ENCODE measurements around the gene SSPN. TPM values are rescaled to one million over a fixed set of nuclear protein-coding genes. Genes with fewer than 3 reads are reported as not detected.

Gene SSPN, protein sequence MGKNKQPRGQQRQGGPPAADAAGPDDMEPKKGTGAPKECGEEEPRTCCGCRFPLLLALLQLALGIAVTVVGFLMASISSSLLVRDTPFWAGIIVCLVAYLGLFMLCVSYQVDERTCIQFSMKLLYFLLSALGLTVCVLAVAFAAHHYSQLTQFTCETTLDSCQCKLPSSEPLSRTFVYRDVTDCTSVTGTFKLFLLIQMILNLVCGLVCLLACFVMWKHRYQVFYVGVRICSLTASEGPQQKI
- 10 to 100 TPM in 3 of 4 donors, 1 to 10 TPM in 1; 4.5 to 19.0 (median 11.8) TPM for total RNA-seq

DNA sequence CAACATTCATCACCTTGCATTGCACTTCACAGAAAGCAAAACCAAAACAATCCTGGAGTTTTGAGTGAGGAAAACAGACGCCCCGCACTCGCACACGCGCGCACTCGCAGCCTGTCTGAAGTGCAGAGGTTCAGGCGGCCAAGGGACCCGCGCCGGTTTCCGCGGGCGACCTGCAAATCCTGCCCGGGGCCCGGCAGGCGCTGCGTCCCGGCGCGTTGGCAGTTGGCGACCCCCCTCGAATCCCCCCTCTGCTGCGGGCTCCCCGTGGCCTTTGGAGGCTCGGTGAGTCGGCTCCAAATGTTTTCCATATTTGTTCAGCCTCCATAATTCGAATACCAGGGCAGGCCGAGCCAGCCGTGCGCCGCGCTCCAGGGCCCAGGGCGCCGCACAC is at the start of gene SSPN:
Gene SSPN (plus strand): TSS at position 324 of the 391 bp plus-strand sequence. CDS start 100 bp downstream, outside the sequence.
- Histone ChIP-seq H3K27ac (peak within 1 kb of the TSS; percentile 87), H3K4me1 (peaks cover 35% of the 10 kb centered on the region), H3K27me3 (no peaks in the 10 kb centered on the region), H3K36me3 (no peaks in the 10 kb centered on the region), H3K4me3 (peak within 1 kb of the TSS; percentile 74), H3K9me3 (no peaks in the 10 kb centered on the region)
- WGBS: 1% methylated on average over 34 of the region's 35 CpGs
- DNase-seq (ENCODE audit: low spot score in 2 of 2): peak; percentile 80 to 86
- TF ChIP-seq EP300 (IDR thresholded peaks at IDR 0.05) (no peak), POLR2A (IDR thresholded peaks at IDR 0.05) (no peak), POLR2AphosphoS5 (IDR thresholded peaks at IDR 0.05) (no peak)
- TF ChIP-seq, protein P1, sequence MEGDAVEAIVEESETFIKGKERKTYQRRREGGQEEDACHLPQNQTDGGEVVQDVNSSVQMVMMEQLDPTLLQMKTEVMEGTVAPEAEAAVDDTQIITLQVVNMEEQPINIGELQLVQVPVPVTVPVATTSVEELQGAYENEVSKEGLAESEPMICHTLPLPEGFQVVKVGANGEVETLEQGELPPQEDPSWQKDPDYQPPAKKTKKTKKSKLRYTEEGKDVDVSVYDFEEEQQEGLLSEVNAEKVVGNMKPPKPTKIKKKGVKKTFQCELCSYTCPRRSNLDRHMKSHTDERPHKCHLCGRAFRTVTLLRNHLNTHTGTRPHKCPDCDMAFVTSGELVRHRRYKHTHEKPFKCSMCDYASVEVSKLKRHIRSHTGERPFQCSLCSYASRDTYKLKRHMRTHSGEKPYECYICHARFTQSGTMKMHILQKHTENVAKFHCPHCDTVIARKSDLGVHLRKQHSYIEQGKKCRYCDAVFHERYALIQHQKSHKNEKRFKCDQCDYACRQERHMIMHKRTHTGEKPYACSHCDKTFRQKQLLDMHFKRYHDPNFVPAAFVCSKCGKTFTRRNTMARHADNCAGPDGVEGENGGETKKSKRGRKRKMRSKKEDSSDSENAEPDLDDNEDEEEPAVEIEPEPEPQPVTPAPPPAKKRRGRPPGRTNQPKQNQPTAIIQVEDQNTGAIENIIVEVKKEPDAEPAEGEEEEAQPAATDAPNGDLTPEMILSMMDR (IDR thresholded peaks at IDR 0.05): no peak

DNA sequence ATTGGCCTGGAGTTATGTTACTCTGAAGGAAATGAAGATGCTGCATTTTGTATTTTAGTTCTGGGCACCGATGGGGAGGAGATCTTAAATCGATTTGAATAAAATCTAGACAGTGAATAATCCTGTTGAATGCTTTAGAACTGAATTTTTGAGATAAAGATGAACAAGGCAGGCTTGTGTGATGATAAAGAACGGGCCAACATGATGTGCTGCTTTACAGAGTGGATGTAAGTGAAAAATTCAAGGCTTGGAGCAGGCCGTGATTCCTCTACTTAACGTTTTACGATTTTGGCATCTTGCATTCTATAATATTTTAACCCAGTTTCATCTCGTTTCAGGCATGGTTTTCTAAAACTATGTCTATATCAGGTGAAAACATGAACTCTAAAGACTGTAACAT is 47.1 kb upstream of the SSPN start:
- Histone ChIP-seq H3K9me3 (no peaks in the 10 kb centered on the region), H3K4me3 (no peak overlapping the region), H3K27me3 (no peaks in the 10 kb centered on the region), H3K36me3 (no peaks in the 10 kb centered on the region), H3K27ac (no peak overlapping the region), H3K4me1 (peaks cover 12% of the 10 kb centered on the region)
- 84% methylated on average over 7 of the region's 7 CpGs for WGBS
- TF ChIP-seq EP300 (IDR thresholded peaks at IDR 0.05) (no peak), POLR2A (IDR thresholded peaks at IDR 0.05) (no peak), POLR2AphosphoS5 (IDR thresholded peaks at IDR 0.05) (no peak)
- TF ChIP-seq, protein P1 (IDR thresholded peaks at IDR 0.05): no peak
- DNase-seq (ENCODE audit: low spot score in 2 of 2): no peak

DNA sequence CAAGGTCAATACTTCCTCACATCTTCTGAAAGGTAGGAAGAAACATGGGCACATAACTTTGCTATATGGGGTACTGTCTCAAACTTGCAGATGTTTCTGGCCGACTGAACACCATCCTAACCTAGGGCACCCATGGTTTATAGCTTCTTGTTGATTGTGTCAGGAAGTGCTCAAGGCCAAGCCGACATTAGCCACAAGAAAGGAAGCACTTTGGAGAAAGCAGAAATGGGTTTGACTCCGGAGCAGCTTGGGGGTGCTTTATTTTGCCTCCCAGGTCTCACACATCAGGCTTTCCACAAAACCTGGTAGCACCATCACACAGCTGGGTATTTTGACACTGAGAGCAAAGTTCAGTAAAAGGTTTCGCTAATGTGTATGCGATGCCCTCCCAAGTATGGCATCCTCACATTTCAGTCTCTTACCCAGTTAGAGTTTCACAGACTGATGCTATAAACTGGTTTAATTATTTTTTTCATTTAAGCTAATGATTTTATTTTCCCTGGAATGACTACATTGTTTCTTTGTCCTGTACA is 45.3 kb upstream of the SSPN start:
- H3K4me1 ChIP-seq: peaks cover 17% of the 10 kb centered on the region
- H3K4me3 ChIP-seq: no peak overlapping the region
- no peaks in the 10 kb centered on the region for H3K27me3 ChIP-seq
- no peak overlapping the region for H3K27ac ChIP-seq
- H3K9me3 ChIP-seq: no peaks in the 10 kb centered on the region
- TF ChIP-seq POLR2AphosphoS5 (IDR thresholded peaks at IDR 0.05) (no peak), EP300 (IDR thresholded peaks at IDR 0.05) (no peak), POLR2A (IDR thresholded peaks at IDR 0.05) (no peak)
- TF ChIP-seq, protein P1 (IDR thresholded peaks at IDR 0.05): no peak
- no peaks in the 10 kb centered on the region for H3K36me3 ChIP-seq
- DNase-seq (ENCODE audit: low spot score in 2 of 2): no peak
- WGBS: 67% methylated on average over 5 of the region's 5 CpGs

DNA sequence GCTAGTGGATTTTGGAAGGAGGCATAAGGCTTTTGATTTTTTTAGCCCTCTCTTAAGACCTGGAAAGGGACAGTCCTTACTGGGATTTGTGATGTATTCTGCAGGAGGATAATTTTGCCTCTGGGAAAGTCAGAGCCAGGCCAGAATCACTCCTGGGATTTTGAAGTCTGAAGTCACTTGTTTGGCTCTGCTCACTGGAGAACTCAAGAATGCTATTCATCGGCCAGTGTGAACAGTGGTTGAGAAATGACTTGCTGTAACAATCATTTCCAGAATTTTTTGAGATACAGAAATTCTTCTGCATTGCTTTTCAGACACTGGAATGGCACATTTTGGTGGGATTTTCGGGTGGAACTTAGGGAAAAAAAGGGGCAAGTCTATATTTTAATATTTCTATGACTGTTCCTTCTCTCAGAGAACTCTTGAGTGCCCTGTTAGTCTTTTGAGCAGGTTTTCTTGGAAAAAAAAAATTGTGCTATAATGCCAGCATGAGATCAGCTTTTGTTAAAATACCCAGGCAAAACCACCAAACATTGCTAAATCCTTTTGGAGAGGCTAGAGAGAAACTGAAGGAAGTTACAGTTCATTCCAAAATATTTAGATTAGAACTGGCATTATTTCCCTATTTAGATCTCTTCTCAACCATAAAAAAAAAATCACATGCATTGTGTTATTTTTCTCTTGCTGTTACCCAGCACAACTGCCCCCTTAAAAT is 44.5 kb upstream of the SSPN start:
- 30% methylated on average over 2 of the region's 2 CpGs for WGBS
- TF ChIP-seq POLR2AphosphoS5 (IDR thresholded peaks at IDR 0.05) (no peak), EP300 (IDR thresholded peaks at IDR 0.05) (no peak), POLR2A (IDR thresholded peaks at IDR 0.05) (no peak)
- TF ChIP-seq, protein P1 (IDR thresholded peaks at IDR 0.05): no peak
- Histone ChIP-seq H3K36me3 (no peaks in the 10 kb centered on the region), H3K27ac (no peak overlapping the region), H3K27me3 (no peaks in the 10 kb centered on the region), H3K9me3 (no peaks in the 10 kb centered on the region), H3K4me3 (no peak overlapping the region), H3K4me1 (peaks cover 17% of the 10 kb centered on the region)
- DNase-seq (ENCODE audit: low spot score in 2 of 2): no peak

DNA sequence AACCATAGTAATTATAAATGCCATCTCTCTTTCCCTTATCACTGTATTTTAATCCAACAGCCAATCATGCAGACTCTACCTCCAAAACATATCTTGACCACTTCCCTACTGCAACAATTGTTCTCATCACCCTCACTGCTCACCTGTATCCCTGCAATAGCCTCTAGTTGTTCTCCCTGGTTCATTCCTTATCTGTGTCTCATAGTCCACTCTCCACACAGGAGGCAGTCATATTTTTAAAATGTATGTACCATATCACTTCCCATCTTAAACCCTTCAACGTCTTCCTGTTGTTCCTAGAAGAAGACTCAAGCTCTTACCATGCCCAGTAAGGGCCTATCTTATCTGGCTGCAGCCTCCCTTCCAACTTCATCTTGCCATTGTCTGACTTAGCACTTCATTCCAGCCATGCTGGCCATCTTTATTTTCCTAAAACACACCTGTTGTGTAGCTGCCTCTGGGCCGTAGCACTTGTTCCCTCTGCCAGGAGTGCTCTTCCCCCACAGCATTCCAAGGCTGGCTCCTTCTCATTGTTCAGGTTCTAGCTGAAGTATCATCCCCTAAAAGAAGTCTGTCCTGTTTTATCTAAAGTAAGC is 42.8 kb upstream of the SSPN start:
- Histone ChIP-seq H3K27me3 (no peaks in the 10 kb centered on the region), H3K36me3 (no peaks in the 10 kb centered on the region), H3K4me3 (no peak overlapping the region), H3K27ac (no peak overlapping the region), H3K4me1 (peaks cover 17% of the 10 kb centered on the region), H3K9me3 (no peaks in the 10 kb centered on the region)
- WGBS: 78% methylated on average over 2 of the region's 2 CpGs
- TF ChIP-seq EP300 (IDR thresholded peaks at IDR 0.05): no peak
- TF ChIP-seq, protein P1 (IDR thresholded peaks at IDR 0.05): no peak
- no peak for TF ChIP-seq POLR2A (IDR thresholded peaks at IDR 0.05)
- no peak for TF ChIP-seq POLR2AphosphoS5 (IDR thresholded peaks at IDR 0.05)
- no peak for DNase-seq (ENCODE audit: low spot score in 2 of 2)
